Measurements from ENCODE around the gene CAMK4.
"Not testable (repeated sequence)": the region's sequence is repeated elsewhere in the genome, so short reads cannot be mapped to it uniquely, and the experiment has no call there.

CAMK4 gene

GRCh38 chr5:111408817-111409216, 184.6 kb downstream of the CAMK4 start:
- no peak for DNase-seq (ENCODE audit: low read depth)
- no peak overlapping the region for H3K4me3 ChIP-seq (ENCODE audit: control insufficient read depth, low read depth, low read length)
- TF ChIP-seq CTCF (IDR thresholded peaks at IDR 0.05; ENCODE audit: control insufficient read depth, insufficient read depth, low read depth, low read length, missing control alignments): no peak

- not testable (repeated sequence) for DNase-seq (ENCODE audit: low read depth); H3K4me3 ChIP-seq (ENCODE audit: control insufficient read depth, low read depth, low read length)
Observed at GRCh38 chr5:111409266-111409665, 185.1 kb downstream of the CAMK4 start.

- H3K4me3 ChIP-seq (ENCODE audit: control insufficient read depth, low read depth, low read length); DNase-seq (ENCODE audit: low read depth): not testable (repeated sequence)
Observed at GRCh38 chr5:111410067-111410466, 185.9 kb downstream of the CAMK4 start.

- DNase-seq (ENCODE audit: low read depth): peak; percentile 7
- TF ChIP-seq CTCF (IDR thresholded peaks at IDR 0.05; ENCODE audit: control insufficient read depth, insufficient read depth, low read depth, low read length, missing control alignments): no peak
- H3K4me3 ChIP-seq (ENCODE audit: control insufficient read depth, low read depth, low read length): no peak overlapping the region
Observed at GRCh38 chr5:111411301-111411700, 187.1 kb downstream of the CAMK4 start.

- no peak overlapping the region for H3K4me3 ChIP-seq (ENCODE audit: control insufficient read depth, low read depth, low read length)
- no peak for DNase-seq (ENCODE audit: low read depth)
- no peak for TF ChIP-seq CTCF (IDR thresholded peaks at IDR 0.05; ENCODE audit: control insufficient read depth, insufficient read depth, low read depth, low read length, missing control alignments)
Observed at GRCh38 chr5:111412593-111412992, 188.4 kb downstream of the CAMK4 start.

- no peak for TF ChIP-seq CTCF (IDR thresholded peaks at IDR 0.05; ENCODE audit: control insufficient read depth, insufficient read depth, low read depth, low read length, missing control alignments)
- H3K4me3 ChIP-seq (ENCODE audit: control insufficient read depth, low read depth, low read length): no peak overlapping the region
- no peak for DNase-seq (ENCODE audit: low read depth)
Observed at GRCh38 chr5:111415053-111415452, 190.9 kb downstream of the CAMK4 start.

- H3K4me3 ChIP-seq (ENCODE audit: control insufficient read depth, low read depth, low read length): no peak overlapping the region
- TF ChIP-seq CTCF (IDR thresholded peaks at IDR 0.05; ENCODE audit: control insufficient read depth, insufficient read depth, low read depth, low read length, missing control alignments): no peak
- no peak for DNase-seq (ENCODE audit: low read depth)
Observed at GRCh38 chr5:111422245-111422644, 198.1 kb downstream of the CAMK4 start.
